Mucosa of rectum (tissue), 2 donors: ENCODE measurements around the gene RAB3IP.
A peak's percentile ranks its signal among the peaks of the same experiment; 100 is the strongest.
"Not testable (repeated sequence)": the region's sequence is repeated elsewhere in the genome, so short reads cannot be mapped to it uniquely, and the experiment has no call there.

Experiments used
- H3K27ac ChIP-seq, 2 donors: one replicate each; pipeline ENCODE4 v1.7.0; 2013; ENCODE audit warnings: inconsistent platforms in 2 of 2, low read depth in 2 of 2, low read length in 2 of 2
- H3K27me3 ChIP-seq, 2 donors: one replicate each; pipeline ENCODE4 v1.7.0; 2013; ENCODE audit warnings: low read length in 2 of 2; ENCODE audit not compliant: control insufficient read depth in 2 of 2, insufficient read depth in 2 of 2
- H3K36me3 ChIP-seq, 2 donors: one replicate each; pipeline ENCODE4 v1.7.0; 2013; ENCODE audit warnings: low read length in 2 of 2; ENCODE audit not compliant: control insufficient read depth in 2 of 2, insufficient read depth in 2 of 2
- H3K4me1 ChIP-seq, 2 donors: one replicate each; pipeline ENCODE4 v1.7.0; 2013; ENCODE audit warnings: low read length in 2 of 2, mild to moderate bottlenecking in 1 of 2; ENCODE audit not compliant: control insufficient read depth in 2 of 2, insufficient read depth in 2 of 2
- H3K4me3 ChIP-seq, 2 donors: one replicate each; pipeline ENCODE4 v1.7.0; 2013; ENCODE audit warnings: low read length in 2 of 2
- H3K9ac ChIP-seq, 2 donors: one replicate each; pipeline ENCODE4 v1.7.0; 2013; ENCODE audit warnings: low read length in 2 of 2, low read depth in 1 of 2, mild to moderate bottlenecking in 1 of 2
- H3K9me3 ChIP-seq, 2 donors: one replicate each; pipeline ENCODE4 v1.7.0; 2013; ENCODE audit warnings: low read length in 2 of 2; ENCODE audit not compliant: control insufficient read depth in 2 of 2
- donor health status: healthy.
- donor health status: Normal muscosa, but diverticular disease.

The RAB3IP gene

DNA sequence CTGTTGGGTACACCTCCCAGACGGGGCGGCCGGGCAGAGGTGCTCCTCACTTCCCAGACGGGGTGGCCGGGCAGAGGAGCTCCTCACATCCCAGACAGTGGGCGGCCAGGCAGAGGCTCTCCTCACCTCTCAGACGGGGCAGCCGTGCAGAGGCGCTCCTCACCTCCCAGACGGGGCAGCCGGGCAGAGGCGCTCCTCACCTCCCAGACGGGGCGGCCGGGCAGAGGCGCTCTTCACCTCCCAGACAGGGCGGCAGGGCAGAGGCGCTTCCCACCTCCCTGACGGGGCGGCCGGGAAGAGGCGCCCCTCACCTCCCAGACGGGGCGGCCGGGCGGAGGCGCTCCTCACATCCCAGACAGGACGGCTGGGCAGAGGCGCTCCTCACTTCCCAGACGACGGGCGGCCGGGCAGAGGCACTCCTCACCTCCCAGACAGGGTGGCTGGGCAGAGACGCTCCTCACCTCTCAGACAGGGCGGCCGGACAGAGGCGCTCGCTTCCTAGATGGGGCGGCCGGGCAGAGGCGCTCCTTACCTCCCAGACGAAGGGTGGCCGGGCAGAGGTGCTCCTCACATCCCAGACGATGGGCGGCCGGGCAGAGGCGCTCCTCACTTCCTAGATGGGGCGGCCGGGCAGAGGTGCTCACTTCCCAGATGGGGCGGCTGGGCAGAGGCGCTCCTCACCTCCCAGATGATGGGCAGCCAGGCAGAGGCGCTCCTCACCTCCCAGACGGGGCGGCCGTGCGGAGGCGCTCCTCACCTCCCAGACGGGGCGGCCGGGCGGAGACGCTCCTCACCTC is 68.6 kb downstream of the RAB3IP start:
- H3K36me3 ChIP-seq, H3K9me3 ChIP-seq, H3K27me3 ChIP-seq, H3K4me1 ChIP-seq, H3K9ac ChIP-seq, H3K27ac ChIP-seq, H3K4me3 ChIP-seq: not testable (repeated sequence)

DNA sequence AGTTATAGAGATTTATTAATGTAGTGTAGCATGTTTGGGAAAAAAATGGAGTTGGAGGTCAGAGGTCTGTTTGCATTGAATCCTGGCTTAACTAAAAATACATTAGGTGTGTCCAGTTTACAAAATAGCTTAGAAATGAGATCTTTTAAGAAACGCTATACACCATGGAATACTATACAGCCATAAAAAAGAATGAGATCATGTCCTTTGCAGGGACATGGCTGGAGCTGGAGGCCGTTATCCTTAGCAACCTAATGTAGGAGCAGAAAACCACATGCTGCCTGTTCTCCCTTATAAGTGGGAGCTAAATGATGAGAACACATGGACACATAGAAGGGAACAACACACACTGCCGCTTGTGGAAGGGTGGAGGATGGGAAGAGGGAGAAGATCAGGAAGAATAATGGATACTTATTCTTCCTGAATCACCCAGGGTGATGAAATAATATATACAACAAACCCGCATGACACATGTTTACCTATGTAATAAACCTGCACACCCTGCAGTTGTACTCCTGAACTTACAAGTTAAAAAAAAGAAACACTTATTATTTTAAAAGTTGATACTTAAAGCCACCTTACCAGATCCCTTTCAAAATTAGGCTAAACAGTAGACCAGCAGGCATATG is 72.3 kb downstream of the RAB3IP start:
- no peaks in the 10 kb centered on the region for H3K27me3 ChIP-seq
- H3K4me3 ChIP-seq: no peak overlapping the region
- H3K9me3 ChIP-seq: no peaks in the 10 kb centered on the region
- peaks cover 3 to 4% of the 10 kb centered on the region in 2 donors for H3K36me3 ChIP-seq
- no peak overlapping the region for H3K9ac ChIP-seq
- no peaks in the 10 kb centered on the region for H3K4me1 ChIP-seq
- H3K27ac ChIP-seq: no peak overlapping the region

DNA sequence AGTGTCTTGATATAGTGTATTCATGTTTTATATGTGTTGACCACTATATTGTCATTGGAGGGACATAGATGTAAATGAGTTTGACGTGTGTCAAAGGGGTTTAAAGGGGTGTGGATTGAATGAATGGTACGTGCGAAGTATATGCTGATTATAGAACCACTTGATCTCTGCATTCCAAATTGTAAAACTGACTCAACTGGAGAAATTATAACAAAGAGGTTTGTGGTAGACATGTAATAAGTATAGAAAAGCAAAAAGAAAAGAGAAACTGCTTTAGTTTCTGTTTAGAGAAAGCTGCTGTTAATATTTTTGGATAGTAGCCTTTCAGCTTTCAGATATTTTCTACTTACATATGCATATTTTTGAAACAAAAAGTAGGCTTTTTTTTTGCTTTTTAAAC is 77.4 kb downstream of the RAB3IP start:
- Histone ChIP-seq H3K36me3 (peaks cover 3 to 6% of the 10 kb centered on the region in 2 donors), H3K9ac (no peak overlapping the region), H3K27me3 (no peaks in the 10 kb centered on the region), H3K9me3 (no peaks in the 10 kb centered on the region), H3K27ac (no peak overlapping the region), H3K4me1 (no peaks in the 10 kb centered on the region), H3K4me3 (no peak overlapping the region)

DNA sequence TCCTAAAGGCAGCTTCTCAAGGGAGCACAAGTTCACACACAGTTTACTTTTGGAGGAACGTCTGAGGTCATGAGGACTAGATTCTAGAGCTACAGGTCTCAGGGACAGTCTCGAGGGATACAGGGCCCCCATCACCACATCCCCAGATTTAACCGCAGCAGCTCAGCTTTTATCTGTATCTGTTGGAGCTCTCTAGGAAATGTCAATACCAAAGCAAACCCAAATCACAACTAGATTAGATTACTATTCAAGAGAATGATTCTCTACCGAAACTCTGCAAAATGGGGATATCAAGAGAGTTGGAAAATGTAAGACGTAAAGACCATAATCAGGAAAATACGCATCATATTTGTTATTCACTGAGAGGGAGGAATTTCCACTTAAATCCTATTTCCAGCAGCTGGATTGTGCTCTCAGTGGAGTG is 82.4 kb downstream of the RAB3IP start:
- H3K4me1 ChIP-seq: peaks cover 0 to 3% of the 10 kb centered on the region in 2 donors
- no peaks in the 10 kb centered on the region for H3K27me3 ChIP-seq
- peaks cover 0 to 2% of the 10 kb centered on the region in 2 donors for H3K36me3 ChIP-seq
- no peak overlapping the region for H3K27ac ChIP-seq
- H3K9ac ChIP-seq: no peak overlapping the region
- H3K9me3 ChIP-seq: no peaks in the 10 kb centered on the region
- H3K4me3 ChIP-seq: no peak overlapping the region

DNA sequence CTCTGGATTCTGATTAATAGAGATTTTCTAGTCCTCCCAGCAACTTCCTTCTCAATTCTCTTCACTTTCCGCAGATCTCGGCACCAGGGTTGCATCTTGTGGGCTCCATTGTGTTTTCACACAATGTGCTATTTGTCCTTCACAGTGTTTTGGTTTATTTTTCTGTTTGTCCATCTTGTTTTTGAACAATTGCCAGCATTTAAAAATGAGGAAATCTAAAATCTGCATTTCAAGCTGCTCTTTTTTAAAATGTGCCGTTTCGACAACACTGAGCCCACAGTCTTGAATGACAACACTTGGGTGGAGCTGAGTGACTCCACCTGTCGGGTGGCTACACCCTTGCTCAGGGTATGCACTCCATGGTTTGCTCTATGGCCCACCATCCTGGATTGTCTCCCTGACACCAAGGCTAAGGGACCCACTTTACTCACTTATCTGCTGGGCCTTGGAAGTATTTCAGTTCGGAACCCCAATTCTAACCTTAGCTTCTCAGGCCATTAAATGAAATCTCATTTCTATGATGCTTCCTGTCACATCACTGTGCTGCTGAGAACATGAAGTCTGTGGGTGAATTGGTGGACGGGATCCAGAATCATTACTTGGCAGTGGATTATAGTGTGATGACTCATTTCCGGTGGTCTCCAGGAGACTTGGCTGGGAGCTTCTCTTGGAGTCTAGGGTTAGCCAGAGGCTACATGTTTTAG is 82.9 kb downstream of the RAB3IP start:
- H3K9ac ChIP-seq: no peak overlapping the region
- H3K4me1 ChIP-seq: peaks cover 0 to 3% of the 10 kb centered on the region in 2 donors
- H3K4me3 ChIP-seq: no peak overlapping the region
- H3K36me3 ChIP-seq: peaks cover 0 to 1% of the 10 kb centered on the region in 2 donors
- H3K27ac ChIP-seq: no peak overlapping the region
- no peaks in the 10 kb centered on the region for H3K27me3 ChIP-seq
- H3K9me3 ChIP-seq: no peaks in the 10 kb centered on the region

DNA sequence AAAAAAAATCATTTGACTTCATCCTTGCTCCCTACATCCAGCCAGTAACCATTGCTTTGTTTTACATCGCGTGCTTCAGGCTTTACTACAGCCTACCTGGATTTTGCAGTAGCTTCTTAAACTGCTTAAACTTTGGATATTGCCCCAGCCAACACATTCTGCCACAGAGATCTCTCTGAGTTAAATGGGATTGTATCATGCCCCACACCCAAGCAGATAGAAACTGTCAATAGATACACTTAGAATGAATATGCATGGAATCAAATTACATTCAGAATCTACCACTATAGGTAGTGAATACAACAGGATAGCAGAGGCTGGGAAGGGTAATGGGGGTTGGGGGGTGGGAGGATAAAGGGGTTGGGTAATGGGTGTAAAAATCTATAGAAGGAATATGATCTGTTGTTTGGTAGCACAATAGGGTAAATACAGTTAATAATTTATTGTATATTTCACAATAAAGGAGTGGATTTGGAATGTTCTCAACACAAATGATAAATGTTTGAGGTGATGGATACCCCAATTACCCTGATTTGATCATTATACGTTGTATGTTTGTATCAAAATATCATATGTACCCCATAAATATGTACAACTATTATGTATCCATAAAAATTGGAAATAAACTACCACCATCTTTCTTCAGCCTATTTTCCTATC is 83.7 kb downstream of the RAB3IP start:
- Histone ChIP-seq H3K27me3 (no peaks in the 10 kb centered on the region), H3K4me1 (peaks cover 0 to 3% of the 10 kb centered on the region in 2 donors), H3K9ac (no peak overlapping the region), H3K27ac (no peak overlapping the region), H3K36me3 (no peaks in the 10 kb centered on the region), H3K9me3 (no peaks in the 10 kb centered on the region), H3K4me3 (no peak overlapping the region)

DNA sequence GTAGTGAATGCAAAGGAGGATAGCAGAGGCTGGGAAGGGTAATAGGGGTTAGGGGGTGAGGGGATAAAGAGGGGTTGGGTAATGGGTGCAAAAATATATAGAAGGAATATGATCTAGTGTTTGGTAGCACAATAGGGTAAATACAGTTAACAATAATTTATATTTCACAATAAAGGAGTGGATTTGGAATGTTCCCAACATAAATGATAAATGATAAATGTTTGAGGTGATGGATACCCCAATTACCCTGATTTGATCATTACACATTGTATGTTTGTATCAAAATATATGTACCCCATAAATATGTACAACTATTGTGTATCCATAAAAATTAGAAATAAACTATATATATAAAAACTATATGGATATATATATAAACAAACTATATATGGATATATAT is 85.4 kb downstream of the RAB3IP start:
- Histone ChIP-seq H3K4me1 (peaks cover 0 to 3% of the 10 kb centered on the region in 2 donors), H3K9ac (no peak overlapping the region), H3K27ac (no peak overlapping the region), H3K4me3 (no peak overlapping the region), H3K36me3 (no peaks in the 10 kb centered on the region), H3K9me3 (no peaks in the 10 kb centered on the region), H3K27me3 (no peaks in the 10 kb centered on the region)

DNA sequence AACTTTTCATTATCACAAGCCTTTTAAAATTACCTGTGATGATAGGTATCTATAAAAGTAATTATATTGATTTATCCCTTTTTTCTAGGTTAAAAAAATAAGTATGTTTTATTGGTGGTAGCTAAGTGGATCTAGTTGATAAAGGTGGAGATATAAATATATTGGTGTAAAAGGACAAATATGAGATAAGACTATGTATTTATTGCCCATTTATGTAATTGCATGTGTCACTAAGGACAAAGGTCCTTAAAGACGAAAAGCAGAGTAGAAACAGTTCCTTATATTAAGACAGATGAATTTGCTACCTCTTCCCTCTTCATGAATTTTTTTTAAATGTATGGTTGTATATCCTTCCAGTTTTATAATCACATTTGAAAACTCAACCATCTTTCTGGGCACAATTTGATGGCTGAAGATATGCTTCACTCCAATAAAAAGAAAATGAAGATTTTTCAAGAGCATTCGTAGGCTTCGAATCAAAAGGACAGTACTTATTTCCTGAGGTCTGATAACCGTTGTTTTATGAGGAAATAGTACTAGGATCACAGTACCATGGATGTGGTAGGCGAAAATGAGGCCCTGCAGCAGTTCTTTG is 86.4 kb downstream of the RAB3IP start, which contains the start of gene MYRFL:
MYRFL (plus strand) TSS at position 262 of the 595 bp plus-strand sequence; CDS start at position 553, 291 bp downstream.
- Histone ChIP-seq H3K4me3 (no peak within 1 kb of the TSS), H3K9me3 (no peaks in the 10 kb centered on the region), H3K9ac (peak within 1 kb of the TSS in 1 of 2 donors; percentile 14), H3K36me3 (no peaks in the 10 kb centered on the region), H3K27ac (no peak within 1 kb of the TSS), H3K4me1 (peaks cover 0 to 3% of the 10 kb centered on the region in 2 donors), H3K27me3 (no peaks in the 10 kb centered on the region)

DNA sequence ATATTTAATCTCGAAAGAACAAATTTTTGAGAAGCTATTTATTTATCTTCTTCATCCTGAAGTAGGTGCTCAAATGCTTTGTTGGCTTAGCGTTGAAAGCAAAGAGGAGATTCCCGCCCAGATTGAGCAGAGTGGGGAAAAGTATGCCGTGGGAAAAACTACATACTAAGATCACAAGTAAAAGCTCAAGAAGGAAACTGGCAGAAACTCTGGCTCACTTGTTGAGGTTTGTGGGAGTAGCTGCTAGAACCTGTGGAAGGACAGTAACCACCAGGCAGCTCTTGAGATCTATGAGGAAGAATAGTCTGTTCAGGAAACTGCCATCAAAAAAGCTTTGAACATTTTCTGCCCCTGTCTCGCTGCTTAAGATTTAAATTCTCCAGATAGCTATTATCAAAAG is 90.2 kb downstream of the RAB3IP start:
- Histone ChIP-seq H3K4me1 (peaks cover 0 to 3% of the 10 kb centered on the region in 2 donors), H3K4me3 (no peak overlapping the region), H3K36me3 (no peaks in the 10 kb centered on the region), H3K9ac (no peak overlapping the region), H3K9me3 (no peaks in the 10 kb centered on the region), H3K27ac (no peak overlapping the region), H3K27me3 (no peaks in the 10 kb centered on the region)
